Measurements from ENCODE around the gene NME7.

- no peak for TF ChIP-seq POLR2A (IDR thresholded peaks at IDR 0.05; ENCODE audit: low read depth, low read length)
- TF ChIP-seq SPI1 (IDR thresholded peaks at IDR 0.05; ENCODE audit: low read depth, low read length) = no peak
- no peak for TF ChIP-seq POU2F2 (IDR thresholded peaks at IDR 0.05; ENCODE audit: low read depth, low read length)
- TF ChIP-seq TAF1 (IDR thresholded peaks at IDR 0.05; ENCODE audit: low read depth, low read length) = no peak
- TF ChIP-seq POLR2AphosphoS5 (IDR thresholded peaks at IDR 0.05; ENCODE audit: low read depth, low read length) = no peak
- TF ChIP-seq PAX5 (IDR thresholded peaks at IDR 0.05; ENCODE audit: insufficient read depth, low read length, severe bottlenecking) = no peak
Measured at GRCh38 chr1:169117014-169117413, 250.6 kb downstream of the NME7 start.
